Ishikawa (cell line): Measurements from ENCODE around the gene CDHR3.

Experiments used
- CEBPB ChIP-seq: IDR thresholded peaks from 2 replicates; pipeline ENCODE4 v1.6.1; 2012
- CREB1 ChIP-seq: IDR thresholded peaks from 2 replicates; pipeline ENCODE4 v1.6.1; 2012; ENCODE audit warnings: low read depth
- EGR1 ChIP-seq: IDR thresholded peaks from 2 replicates; pipeline ENCODE4 v1.6.1; 2012
- EP300 ChIP-seq: IDR thresholded peaks from 2 replicates; pipeline ENCODE4 v1.6.1; 2012; ENCODE audit warnings: borderline replicate concordance
- FOXM1 ChIP-seq: IDR thresholded peaks from 2 replicates; pipeline ENCODE4 v1.6.1; 2012; ENCODE audit warnings: low read depth, borderline replicate concordance
- NFIC ChIP-seq: IDR thresholded peaks from 2 replicates; pipeline ENCODE4 v1.6.1; 2012
- RAD21 ChIP-seq: IDR thresholded peaks from 2 replicates; pipeline ENCODE4 v1.6.1; 2012; ENCODE audit warnings: low read depth
- TAF1 ChIP-seq: IDR thresholded peaks from 2 replicates; pipeline ENCODE4 v1.6.1; 2012; ENCODE audit warnings: low read depth, mild to moderate bottlenecking
- TEAD4 ChIP-seq: IDR thresholded peaks from 2 replicates; pipeline ENCODE4 v1.6.1; 2012
- YY1 ChIP-seq: IDR thresholded peaks from 2 replicates; pipeline ENCODE4 v1.6.1; 2012; ENCODE audit warnings: low read depth
- ZBTB7A ChIP-seq: IDR thresholded peaks from 2 replicates; pipeline ENCODE4 v1.6.1; 2012; ENCODE audit warnings: low read depth
- TF ChIP-seq, protein P1 (sequence below): IDR thresholded peaks from 2 replicates; pipeline ENCODE4 v1.6.1; 2012; ENCODE audit warnings: low read depth, mild to moderate bottlenecking
- TF ChIP-seq, protein P2 (sequence below): IDR thresholded peaks from 2 replicates; pipeline ENCODE4 v1.6.1; 2012
- TF ChIP-seq, protein P3 (sequence below): IDR thresholded peaks from 2 replicates; pipeline ENCODE4 v1.6.1; 2012

DNA sequence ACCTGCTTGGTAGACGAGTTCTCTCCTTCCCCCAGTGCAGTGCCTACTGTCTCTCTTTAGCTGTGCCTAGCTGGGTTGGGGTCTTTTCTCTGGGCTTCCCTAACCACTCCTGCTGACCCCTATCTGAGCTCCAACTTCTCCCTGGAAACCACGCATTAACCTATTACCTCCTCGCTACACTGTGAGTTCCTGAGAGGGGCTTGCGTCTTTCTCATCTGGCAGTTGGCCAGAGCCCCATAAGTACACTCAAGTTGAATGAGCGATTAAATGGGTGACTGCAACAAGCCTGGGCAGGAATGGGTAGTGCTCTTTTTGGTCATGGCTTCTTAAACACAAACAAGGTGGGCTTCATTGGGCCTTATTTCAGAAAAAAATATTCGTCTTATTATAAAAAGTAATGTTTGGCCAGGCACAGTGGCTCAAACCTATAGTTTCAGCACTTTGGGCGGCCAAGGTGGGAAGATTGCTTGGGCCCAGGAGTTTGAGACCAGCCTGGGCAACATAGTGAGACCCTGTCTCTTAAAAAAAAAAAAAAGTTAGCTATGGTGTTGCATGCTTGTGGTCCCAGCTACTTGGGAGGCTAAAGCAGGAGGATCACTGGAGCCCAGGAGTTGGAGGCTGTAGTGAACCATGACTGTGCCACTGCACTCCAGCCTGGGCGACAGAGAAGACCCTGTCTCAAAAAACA lies 107.6 kb downstream of the CDHR3 start:
- TF ChIP-seq CEBPB (no peak), YY1 (no peak), ZBTB7A (no peak), TEAD4 (no peak), RAD21 (no peak), TAF1 (no peak), EGR1 (no peak), EP300 (no peak), FOXM1 (no peak), CREB1 (no peak), NFIC (no peak)
- TF ChIP-seq, protein P1, sequence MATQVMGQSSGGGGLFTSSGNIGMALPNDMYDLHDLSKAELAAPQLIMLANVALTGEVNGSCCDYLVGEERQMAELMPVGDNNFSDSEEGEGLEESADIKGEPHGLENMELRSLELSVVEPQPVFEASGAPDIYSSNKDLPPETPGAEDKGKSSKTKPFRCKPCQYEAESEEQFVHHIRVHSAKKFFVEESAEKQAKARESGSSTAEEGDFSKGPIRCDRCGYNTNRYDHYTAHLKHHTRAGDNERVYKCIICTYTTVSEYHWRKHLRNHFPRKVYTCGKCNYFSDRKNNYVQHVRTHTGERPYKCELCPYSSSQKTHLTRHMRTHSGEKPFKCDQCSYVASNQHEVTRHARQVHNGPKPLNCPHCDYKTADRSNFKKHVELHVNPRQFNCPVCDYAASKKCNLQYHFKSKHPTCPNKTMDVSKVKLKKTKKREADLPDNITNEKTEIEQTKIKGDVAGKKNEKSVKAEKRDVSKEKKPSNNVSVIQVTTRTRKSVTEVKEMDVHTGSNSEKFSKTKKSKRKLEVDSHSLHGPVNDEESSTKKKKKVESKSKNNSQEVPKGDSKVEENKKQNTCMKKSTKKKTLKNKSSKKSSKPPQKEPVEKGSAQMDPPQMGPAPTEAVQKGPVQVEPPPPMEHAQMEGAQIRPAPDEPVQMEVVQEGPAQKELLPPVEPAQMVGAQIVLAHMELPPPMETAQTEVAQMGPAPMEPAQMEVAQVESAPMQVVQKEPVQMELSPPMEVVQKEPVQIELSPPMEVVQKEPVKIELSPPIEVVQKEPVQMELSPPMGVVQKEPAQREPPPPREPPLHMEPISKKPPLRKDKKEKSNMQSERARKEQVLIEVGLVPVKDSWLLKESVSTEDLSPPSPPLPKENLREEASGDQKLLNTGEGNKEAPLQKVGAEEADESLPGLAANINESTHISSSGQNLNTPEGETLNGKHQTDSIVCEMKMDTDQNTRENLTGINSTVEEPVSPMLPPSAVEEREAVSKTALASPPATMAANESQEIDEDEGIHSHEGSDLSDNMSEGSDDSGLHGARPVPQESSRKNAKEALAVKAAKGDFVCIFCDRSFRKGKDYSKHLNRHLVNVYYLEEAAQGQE, result no peak
- TF ChIP-seq, protein P2, sequence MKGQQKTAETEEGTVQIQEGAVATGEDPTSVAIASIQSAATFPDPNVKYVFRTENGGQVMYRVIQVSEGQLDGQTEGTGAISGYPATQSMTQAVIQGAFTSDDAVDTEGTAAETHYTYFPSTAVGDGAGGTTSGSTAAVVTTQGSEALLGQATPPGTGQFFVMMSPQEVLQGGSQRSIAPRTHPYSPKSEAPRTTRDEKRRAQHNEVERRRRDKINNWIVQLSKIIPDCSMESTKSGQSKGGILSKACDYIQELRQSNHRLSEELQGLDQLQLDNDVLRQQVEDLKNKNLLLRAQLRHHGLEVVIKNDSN, result no peak
- TF ChIP-seq, protein P3, sequence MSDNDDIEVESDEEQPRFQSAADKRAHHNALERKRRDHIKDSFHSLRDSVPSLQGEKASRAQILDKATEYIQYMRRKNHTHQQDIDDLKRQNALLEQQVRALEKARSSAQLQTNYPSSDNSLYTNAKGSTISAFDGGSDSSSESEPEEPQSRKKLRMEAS, result no peak
